GM19238 (cell line): ENCODE data around the gene DAG1.
A peak's percentile ranks its signal among the peaks of the same experiment; 100 is the strongest.

Experiments
- DNase-seq: peaks from one replicate; pipeline ENCODE4 v3.0.0; 2011; ENCODE audit warnings: low spot score; ENCODE audit not compliant: insufficient read length

The DAG1 gene

DNA sequence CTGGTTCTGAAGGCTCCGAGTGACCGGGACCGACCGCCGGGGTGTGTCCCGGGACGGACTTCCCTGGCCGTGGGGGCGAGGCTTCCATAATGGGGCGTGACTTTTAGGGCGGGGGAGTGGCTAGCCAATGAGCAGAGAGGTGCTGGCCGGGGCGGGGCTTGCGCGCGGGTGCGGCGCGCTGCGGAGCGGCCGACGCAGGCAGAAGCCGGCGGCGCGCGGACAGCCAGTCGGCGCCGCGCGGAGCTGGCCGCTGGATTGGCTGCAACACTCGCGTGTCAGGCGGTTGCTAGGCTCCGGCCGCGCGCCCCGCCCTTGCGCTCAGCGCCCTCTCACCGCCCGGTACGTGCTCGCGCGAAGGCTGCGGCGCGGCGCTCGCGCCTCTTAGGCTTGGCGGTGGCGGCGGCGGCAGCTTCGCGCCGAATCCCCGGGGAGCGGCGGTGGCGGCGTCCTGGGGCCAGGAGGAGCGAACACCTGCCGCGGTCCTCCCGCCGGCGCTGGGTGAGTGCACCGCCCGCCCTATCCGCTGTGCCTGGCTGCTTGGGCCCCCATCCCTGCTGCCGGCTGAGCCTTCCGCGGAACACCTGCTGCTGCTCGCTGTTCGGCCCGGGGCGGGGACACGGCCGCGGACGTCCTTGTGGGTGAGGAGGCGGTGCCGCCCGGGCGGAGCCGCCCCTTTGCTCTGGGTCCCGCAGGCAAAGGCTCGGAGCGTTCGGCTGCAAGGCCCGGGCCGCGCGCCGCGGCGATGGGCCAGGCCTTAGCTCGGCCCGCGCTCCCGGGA is at the start of gene DAG1:
DAG1 (plus strand) TSS at position 332 of the 778 bp plus-strand sequence. CDS start 40,268 bp downstream, outside the sequence.
- DNase-seq, result peak; percentile 97

DNA sequence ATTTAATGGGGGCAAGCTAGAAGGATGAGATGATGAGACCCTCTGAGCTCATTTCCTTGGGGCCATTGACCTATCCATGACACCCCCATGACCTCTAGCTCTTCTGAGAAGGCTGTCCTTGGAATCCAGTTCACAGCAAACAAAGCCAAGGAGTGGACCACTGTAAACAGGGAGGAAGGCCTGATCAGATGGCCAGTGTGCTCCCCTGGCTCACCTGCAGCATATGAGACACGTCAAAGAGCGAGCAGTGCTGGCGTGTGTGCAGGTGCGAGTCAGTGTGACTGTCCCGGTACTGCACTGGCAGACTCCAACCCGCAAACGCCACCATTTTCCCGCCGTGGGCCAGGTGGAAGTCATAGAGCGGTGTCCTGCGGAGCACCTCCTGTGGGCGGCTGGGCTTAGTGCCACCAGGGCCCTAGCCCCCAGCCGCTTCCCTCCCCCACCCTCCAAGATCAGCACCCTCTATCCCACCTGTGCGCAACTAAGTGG is 48.1 kb upstream of the DAG1 start:
- DNase-seq, result no peak

DNA sequence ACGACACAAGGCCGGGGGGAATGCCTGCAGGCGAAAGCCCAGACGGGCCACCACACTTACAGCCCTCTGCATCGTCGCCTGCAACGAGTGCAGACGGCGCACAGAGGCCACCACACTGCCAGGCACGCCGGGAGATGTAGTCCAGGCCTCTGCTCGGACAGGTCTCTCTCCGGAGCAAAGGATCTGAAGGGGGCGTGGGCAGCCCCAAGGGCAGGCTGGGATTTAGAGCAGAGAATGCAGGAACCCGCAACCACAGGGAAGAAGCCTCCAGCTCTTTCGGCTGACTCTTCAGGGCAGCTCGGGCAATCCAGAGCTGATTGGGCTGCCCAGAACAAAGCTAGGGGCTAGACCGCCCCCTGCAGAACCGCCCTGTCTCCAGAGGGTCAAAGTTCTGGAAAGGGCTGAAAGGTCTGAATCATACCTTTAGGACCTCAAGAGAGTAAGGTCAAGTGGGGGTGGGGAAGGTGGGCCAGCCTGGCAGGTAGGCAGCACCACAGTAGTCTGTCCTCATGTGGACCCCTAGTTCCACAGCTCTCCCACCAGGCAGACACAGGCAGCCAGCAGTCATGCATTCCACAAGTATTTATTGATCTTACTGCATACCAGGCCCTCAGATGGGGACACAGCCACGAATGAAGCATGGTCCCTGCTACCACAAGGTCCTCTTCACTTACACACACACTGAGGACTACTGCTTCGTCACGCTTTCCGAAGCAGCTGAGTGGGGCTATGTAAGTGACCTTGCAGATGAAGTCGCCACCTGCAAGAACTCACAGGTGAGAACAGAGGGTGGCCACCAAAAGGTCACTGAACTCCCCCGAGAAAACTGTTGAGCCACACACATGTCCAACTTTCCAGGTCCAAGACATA is 47.5 kb upstream of the DAG1 start, which contains the start of gene AMT:
AMT (minus strand) TSS at position 95 of the 870 bp plus-strand sequence; CDS start at position 72, 23 bp downstream.
- DNase-seq, result no peak

DNA sequence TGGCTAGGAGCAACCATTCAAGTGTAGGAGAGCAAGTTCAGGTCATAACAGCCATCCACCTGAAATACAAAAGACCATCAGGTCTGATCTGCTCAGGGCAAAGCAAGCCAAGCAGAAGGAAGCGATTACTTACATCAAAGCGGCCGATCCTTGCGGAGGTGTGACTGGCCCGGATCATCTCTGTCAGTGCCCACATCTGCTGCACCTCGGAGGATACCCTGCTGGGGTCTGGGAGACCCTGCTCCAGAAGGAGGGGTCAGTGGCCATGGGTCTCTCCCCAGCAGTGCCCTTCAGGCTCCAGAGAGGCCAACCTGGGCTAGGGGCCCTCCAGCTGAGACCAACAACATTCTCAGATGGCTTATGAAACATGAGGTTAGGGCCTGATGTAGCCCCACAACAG is 45.3 kb upstream of the DAG1 start:
- DNase-seq, result no peak

DNA sequence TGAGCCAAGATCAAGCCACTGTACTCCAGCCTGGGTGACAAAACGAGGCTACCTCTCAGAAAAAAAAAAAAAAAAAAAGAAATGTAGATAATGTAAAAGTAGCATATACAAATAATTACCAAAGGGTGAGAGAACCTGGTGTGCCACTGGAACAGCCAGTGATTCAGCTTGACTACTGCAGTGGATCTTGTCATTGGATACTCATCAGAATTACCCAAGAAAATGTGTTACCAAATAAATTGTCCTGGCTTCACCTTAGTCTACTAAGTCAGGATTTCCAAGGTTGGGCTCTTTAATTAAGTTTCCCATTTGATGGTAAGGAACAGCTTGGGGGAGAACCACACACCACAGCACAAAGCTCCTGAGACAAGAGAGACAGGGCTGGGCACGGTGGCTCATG is 42.5 kb upstream of the DAG1 start:
- DNase-seq, result no peak

DNA sequence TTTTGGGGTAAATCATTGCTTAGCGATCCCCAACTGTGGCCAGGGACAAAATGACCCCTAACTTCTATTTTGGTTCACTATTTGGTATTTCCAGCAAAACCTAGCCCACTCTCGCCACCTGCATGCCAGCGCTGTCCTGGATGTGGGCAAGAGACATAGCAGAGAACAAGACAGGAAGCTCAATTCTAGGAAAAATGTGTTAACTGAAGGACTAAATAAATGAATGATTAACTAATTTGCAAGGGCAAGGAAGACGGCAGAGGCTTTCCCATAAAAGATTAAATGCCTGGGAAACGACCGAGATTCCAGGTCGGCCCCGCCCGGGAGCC is 41.4 kb upstream of the DAG1 start:
- DNase-seq, result no peak

DNA sequence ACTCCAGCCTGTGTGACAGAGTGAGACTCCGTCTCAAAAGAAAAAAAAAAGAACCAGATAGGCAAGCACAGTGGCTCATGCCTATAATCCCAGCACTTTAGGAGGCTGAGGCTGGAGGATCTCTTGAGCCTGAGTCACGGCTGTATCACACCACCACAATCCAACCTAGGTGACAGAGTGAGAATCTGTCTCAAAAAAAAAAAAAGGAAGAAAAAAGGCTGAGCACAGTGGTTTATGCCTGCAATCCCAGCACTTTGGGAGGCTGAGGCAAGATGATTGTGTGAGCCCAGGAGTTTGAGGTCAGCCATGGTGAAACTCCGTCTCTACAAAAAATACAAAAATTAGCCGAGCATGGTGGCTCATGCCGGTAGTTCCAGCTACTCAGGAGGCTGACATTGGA is 35.3 kb upstream of the DAG1 start:
- DNase-seq, result no peak

DNA sequence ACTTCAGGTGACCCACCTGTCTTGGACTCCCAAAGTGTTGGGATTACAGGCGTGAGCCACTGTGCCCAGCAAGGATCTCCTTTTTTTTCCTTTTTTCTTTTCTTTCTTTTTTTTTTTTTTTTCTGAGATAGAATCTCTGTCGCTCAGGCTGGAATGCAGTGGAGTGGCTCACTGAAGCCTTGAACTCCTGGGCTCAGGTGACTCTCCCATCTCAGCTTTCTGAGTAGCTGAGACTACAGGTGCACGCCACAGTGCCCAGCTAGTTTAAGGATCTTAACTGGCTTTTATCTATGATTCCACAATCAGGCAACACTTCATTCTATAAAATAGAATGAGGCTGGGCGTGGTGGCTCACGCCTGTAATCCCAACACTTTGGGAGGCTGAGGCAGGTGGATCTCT is 24.7 kb upstream of the DAG1 start:
- no peak for DNase-seq

DNA sequence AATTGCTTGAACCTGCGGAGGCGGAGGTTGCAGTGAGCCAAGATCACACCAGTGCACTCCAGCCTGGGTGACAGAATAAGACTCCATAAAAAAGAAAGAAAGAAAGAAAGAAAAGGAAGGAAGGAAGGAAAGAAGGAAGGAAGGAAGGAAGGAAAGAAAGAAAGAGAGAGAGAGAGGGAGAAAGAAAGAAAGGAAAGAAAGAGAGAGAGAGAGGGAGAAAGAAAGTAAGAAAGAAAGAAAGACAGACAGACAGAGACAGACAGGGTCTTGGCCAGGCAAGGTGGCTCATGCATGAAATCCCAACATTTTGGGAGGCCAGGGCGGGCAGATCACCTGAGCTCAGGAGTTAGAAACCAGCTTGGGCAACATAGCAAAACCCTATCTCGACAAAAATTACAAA is 16.4 kb upstream of the DAG1 start:
- DNase-seq, result no peak

DNA sequence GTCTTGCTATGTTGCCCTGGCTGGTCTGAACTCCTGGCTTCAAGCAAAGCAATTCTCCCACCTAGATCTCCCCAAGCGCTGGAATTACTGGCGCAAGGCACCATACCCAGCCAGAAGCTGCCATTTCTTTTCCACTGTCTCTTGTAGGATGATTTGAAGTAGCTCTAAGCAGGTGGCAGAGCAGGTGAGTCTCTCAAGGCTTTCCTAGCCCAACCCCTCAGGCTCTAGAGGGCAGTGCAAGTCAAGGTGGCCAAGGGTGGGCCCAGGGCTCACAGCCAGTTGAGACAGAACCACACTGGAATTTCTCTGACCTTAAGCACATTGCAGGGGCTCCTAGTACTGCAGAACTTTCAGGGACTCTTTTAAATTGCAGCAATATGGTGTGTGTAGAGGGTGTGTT is 15.6 kb upstream of the DAG1 start:
- DNase-seq, result no peak

DNA sequence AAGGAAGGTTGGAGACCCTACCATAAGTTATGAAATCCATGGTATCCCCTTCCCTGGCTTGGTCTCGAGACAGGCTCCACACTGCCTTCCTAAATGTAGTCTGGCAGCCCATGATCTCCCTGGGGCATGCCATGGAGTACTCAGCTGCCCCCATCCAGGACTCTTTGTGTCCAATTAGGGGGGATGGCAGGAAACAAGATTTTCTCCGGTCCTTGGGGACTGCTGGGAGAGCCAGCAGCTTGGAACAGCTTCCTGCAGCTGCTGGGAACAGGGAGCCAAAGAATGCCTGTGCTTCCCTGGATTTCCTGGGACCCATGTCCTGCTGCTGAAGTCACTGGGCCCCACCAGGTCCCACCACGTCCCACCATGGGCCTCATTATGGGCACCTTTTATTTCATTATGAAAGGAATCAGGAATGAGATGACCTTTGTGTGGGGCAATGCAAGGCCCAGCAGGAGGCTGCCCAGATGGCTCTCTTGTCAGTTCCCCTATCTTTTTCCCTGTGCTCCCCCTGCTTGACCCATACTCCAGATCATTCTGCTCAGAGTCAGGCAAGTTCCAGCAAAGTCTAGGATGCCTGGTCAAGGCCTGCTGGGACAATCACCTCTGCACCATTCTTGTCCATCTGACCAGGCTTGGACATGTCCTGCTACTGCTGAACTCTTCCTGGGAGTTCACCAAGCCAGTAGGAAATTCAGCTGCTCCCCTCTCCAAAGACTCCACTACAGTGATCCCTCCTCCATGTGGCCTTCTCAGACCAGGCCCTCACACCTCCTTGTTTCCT is 15.0 kb upstream of the DAG1 start:
- DNase-seq, result no peak

DNA sequence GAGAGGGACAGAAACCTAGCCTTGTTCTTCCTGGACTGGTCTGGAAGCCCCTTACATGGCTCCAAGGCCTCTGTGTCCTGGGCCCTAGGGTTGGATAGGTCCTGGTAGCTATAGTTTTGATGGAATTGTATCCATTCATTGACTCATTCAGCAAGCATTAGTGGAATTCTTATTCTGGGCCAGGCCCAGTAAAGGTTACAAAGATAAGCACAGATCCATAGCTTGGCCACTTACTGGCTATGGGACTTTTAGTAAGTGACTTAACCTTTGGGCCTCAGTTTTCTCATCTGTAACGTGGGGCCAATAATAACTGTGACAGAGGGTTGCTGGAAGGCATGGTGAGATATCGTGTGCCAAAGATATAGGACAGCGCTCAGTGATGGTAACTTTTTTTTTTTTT is 13.6 kb upstream of the DAG1 start:
- no peak for DNase-seq

DNA sequence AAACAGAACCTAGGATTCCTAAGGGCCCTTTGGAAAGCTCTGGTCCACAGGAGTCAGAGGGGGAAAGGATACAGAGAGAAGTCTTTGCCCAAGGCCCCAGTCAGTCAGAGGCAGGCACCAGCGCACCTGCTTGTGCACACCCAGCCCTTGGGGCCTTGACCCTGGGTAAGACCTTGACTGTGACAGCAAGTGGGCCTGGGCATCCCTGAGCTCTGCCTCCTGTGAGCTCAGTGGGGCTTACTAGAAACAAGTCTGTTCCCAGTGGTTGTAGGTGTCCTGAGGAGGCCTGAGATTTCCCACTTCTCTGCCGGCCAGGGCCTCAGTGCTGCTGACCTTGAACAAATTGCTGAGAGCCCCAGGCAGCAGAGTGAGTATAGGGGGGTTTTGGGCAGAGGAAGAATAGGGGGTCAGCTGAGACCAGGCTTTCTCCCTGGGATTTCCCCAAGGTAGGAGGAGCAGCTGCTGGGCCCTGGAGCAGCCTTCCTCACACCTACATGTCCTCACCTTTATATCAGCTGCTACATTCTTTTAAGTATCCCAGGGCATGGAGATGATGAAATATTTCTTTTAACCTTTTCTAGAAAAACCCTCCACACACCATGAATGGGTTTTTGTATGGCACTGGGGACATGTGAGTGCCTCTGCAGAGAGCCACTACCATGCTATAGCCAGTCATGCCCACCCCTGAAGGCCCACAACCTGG is 9.7 kb upstream of the DAG1 start:
- no peak for DNase-seq

DNA sequence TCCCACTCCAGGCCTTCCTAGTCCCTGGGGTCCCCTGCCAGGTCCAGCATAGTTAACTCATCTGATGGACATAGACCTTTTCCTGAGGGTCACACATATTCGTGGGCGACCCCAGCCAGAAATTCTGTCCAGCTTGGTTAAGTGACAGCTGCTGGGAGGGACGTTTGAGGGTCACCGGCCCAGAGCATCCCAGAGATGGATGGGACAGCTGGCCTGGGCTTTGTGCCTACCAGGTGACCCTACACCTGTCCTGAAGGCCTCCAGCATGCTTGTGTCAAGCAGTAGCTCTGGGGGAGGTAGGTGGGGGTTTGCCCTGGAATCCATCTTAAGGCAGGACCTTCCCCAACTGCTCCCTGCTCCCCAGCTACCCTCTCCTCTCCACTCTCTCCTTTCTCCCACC is 9.1 kb upstream of the DAG1 start:
- DNase-seq, result no peak

DNA sequence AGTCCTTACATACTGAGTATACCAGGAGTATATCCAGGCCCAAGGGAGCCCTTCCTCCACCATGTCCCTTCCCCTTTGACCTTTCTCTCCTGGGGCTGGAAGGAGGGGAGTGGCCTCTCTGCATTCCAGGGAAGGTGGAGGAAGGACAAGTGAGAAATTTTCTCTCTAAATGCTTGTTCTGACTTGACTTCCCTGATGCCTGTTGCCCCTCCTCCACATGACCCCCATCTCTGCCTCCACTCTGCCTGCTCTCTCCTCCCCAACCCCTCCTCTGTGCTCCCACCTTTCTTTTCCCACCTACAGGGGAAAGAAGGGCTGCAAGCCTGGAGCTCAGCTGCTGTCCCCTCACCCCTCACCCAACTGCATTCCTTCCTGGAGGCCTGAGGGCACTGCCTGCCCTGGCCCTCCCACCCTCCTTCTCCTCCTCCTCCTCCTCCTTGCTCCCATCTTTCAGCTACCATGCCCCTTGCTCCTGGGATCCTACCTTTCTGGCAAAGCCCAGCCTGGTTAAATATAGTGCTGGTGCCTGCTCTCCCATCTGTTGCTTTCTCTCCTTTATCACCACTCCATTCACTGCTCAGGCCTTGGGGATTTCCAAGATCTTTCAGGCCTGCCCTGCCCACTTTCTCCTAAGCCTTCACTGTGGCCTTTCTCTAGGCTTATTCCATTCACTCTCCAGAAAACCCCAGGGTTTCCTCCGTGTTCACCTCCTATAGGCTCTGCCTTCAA is 8.5 kb upstream of the DAG1 start:
- DNase-seq, result no peak

DNA sequence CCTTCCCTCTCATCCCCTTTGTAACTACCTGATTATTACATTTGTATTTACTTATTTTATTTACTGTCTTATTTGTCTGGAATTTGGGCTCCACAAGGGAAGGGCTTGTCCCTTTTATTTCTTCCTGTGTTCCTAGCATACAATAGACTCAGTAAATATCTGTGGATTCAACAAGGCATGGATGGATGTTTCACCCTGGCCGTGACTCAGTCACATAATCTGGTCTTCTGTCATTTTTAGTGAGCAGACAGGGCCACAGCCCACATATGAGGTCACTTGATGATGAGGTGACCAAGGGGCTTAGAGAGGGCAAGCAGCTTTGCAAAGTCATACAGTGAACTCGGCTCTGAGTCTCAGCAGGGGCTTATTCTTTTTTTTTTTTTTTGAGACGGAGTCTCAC is 7.8 kb upstream of the DAG1 start:
- no peak for DNase-seq

DNA sequence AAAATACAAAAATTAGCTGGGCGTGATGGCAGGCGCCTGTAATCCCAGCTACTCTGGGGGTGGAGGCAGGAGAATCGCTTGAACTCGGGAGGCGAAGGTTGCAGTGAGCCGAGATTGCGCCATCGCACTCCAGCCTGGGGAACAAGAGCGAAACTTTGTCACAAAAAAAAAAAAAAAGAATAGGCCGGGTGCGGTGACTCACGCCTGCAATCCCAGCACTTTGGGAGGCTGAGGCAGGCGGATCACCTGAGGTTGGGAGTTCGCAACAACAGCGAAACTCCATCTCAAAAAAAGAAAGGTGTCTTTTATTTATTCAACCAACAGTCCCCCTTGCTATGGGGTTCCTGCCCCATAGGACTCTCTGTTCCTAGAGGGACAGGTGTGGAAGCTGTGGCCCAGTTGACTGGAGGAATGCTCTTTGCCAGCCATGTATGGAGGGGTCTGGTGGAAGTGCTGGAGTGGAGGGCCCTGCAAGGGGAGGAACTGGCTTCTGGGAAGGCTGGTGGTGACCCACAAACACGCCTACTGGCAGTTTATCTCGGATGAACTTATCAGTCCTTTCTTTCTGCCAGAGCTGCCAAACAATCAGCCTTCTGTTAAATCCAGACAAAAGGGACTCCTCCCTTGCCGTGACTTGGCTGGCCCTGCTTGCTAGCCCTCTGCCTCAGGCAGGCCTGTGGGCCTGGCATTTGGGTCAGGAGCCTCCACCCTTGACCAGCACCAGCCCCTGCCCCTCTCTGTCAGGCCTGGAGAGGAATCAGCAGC is 4.6 kb upstream of the DAG1 start:
- no peak for DNase-seq

DNA sequence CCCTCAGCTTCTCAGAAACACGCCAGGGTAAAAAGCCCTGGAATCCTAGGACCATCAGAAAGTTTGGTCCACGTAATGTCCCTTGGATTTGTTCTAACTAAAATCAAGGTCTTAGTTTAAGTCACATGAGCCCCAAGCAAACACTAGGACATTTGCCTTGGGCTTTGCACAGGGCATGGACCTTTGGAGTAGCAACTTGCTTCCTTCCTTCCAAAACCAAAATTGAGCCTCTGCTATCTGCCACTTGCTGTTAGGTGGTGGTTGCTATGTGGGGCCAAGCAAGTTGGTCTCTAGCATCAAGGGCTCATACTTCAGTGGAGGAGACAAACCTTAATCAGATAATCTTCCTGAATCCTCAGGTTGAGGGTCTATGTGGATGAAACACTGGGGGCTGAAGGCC is 4.0 kb upstream of the DAG1 start:
- DNase-seq, result no peak

DNA sequence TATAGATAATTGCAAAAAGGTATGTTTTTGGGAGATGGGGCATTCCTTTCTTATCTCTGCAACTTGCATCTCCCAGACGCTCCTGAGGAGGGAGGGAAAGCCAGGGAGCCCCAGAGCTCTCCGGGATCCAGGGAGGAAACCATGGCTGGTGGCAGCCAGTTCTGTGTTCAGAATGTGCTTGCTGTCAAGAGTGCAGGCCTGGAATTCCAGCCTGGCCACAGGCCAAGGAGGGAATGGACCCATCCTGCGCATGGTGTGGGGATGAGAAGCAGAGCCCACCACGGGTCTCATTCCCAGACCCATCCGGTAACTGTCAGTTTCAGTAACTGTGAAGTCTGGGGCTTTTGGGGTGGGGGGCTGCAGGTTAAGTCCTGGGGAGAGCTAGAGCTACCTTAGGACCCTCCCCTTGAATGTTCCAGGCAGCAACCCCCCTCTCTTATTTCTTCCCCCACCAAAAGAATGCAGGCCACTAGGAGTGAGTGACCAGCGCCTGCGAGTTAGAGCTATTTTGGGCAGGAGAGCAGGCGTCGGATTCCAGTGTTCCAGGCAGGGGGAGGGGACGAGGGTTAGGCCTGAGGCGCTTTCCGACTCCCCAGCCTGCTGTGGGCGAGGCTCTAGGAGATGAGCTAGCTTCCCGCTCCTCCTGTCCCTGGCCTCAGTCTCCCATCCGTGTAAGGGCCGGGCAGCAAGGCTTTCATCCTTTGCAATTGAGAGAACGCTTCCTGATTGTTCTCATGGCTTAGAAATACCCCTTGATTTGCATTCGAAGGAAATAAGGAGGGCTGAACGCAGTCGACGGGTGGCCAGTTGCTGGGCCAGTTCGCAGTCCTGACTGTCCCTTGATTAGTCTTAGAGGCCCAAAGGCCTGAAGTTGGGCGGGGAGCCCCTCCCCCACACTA is 781 bp upstream of the DAG1 start:
- DNase-seq, result no peak
